HG02885 (cell line): Measurements from ENCODE around the gene BFSP1.

Source experiments
- ATAC-seq: cut with Tn5 transposase; IDR thresholded peaks from one replicate; pipeline ENCODE4 v1.9.1; 2021; ENCODE audit warnings: mild to moderate bottlenecking; ENCODE audit not compliant: unreplicated experiment, poor library complexity

BFSP1 gene

GRCh38 chr20:17469246-17470030, 61.7 kb downstream of the BFSP1 start:
- ATAC-seq = no peak

DNA sequence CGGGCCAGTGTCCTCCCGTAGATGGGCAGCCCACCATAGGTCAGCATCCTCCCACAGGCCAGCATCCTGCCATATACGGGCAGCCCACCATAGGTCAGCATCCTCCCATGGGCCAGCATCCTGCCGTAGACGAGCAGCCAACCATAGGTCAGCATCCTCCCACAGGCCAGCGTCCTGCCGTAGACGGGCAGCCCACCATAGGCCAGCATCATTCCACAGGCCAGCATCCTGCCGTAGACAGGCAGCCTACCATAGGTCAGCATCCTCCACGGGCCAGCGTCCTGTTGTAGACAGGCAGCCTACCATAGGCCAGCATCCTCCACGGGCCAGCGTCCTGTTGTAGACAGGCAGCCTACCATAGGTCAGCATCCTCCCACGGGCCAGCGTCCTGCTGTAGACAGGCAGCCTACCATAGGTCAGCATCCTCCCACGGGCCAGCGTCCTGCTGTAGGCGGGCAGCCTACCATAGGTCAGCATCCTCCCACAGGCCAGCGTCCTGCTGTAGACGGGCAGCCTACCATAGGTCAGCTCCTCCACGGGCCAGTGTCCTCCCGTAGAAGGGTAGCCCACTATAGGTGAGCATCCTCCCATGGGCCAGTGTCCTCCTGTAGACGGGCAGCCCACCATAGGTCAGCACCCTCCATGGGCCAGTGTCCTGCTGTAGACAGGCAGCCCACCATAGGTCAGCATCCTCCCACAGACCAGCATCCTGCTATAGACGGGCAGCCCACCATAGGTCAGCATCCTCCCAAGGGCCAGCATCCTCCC, 62.9 kb downstream of the BFSP1 start:
- ATAC-seq = no peak

GRCh38 chr20:17467120-17467655, 64.0 kb downstream of the BFSP1 start:
- no peak for ATAC-seq

- no peak for ATAC-seq
Measured at GRCh38 chr20:17466641-17467040, 64.5 kb downstream of the BFSP1 start.

DNA sequence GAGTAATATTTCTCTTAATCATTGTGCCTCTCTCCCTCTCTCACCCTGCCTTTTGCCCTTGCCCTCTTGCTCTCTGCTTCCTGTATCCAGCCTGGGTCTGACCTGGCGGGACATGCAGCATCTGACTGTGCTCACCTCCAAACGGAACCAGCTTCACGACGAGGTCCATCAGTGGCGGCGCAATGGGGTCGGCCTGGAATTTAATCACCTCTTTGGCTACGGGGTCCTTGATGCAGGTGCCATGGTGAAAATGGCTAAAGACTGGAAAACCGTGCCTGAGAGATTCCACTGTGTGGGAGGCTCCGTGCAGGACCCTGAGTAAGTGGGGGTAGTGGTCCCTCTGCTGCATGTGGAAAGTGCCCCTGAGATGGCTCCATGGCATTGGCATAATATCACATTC, 65.9 kb downstream of the BFSP1 start:
- ATAC-seq = no peak

DNA sequence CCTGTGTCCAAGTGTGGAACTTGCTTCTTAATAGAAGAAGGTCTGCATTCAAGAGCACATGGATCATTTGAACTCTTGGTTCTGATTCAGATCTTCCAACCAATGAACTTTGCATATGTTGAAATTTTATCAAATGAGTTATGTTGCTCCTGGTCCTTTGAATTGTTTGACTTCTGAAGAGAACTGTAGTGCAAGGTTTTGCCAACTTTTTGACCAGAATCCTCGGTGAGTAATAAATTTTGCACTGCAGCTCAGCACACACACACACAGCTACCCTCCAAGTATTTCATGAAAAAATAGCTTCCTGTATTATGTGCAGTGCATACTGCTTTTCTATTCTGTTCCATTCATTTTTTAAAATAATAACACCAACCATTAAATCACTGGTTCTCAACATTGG, 67.5 kb downstream of the BFSP1 start:
- no peak for ATAC-seq

- no peak for ATAC-seq
Measured at GRCh38 chr20:17461941-17462340, 69.2 kb downstream of the BFSP1 start.

- no peak for ATAC-seq
Measured at GRCh38 chr20:17460119-17460518, 71.1 kb downstream of the BFSP1 start.

DNA sequence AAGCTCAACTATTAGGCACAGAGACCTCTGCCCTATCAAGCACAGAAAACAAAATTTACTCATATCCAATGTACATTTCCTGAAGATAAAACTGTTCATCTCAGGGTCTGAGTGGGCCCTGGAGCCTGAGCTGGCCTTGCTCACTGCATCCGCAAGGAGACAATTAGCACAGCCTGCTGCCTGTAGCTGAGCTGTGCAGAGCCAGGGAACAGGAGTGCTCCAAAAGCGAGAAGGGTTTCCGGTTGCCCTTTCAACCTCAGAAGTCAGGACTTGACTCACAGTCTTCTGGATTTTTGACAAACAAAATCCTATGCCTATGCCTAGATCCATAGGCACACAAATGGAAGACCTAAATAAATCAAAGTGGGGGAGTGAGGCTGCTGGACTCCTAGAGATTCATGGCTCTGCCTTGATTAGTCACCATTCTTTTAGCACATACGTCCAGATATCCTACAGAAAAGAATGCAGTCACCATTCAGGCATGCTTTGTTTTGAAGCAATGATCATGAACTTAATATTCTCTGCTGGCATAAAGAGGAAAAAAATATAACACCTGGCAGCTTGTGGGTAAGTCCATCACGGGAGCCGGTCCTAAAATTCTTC, 73.5 kb downstream of the BFSP1 start:
- ATAC-seq = no peak

GRCh38 chr20:17457079-17457478, 74.1 kb downstream of the BFSP1 start:
- ATAC-seq = no peak

- ATAC-seq = no peak
Measured at GRCh38 chr20:17456279-17456678, 74.9 kb downstream of the BFSP1 start.

DNA sequence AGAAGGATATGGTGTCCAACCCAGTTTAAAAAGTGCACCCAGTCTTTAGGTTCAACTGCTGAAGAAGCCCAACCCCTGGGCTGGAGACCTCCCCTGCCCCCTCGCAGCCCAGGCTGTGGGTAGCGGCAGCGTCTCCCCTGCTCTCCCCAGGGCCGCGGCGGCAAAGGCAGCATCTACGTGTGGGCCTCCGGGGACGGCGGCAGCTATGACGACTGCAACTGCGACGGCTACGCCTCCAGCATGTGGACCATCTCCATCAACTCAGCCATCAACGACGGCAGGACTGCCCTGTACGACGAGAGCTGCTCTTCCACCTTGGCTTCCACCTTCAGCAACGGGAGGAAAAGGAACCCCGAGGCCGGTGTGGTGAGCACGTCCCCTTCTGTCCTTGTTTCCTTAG, 77.6 kb downstream of the BFSP1 start:
- no peak for ATAC-seq

- no peak for ATAC-seq
Measured at GRCh38 chr20:17452441-17452840, 78.7 kb downstream of the BFSP1 start.

GRCh38 chr20:17449031-17449430, 82.1 kb downstream of the BFSP1 start:
- ATAC-seq = no peak

- no peak for ATAC-seq
Measured at GRCh38 chr20:17448071-17448470, 83.1 kb downstream of the BFSP1 start.

GRCh38 chr20:17446171-17446570, 85.0 kb downstream of the BFSP1 start:
- ATAC-seq = no peak

DNA sequence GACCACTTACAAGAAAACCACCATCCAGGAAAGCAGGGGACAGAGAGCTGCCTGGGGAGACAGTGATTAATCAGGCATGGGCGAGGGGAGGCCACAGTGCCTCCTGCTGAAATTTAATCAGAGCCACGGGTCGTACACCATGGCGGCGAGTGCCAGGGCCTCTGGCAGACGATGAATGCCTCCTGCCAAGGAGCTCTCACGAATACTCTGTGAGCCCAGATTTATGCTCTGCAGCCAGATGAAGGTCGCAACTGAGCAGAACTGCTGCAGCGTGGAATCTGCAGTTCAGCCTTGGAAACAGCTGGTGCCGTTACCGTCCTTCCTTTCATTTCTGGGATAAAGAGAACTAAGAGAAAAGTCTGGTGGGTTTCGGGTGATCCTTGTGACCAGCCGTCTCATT, 85.6 kb downstream of the BFSP1 start:
- ATAC-seq = no peak

DNA sequence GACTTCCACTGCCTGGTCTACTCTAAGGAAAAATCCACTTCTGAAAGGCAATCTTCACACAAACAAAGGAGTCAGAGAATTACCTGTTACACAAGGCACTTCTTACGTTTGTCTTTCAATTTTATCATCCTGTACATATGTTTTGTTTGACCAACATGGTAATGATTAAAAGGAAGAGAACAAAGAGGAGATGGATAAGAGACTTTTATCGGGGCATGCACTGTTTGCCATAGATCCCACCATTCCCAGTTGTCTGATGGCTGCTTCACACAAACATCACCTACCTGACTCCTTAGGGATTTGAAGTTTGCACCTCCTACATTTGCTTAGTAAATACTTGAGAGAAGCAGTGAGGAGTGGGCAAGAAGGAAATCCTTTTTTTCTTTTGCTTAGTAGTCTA, 87.1 kb downstream of the BFSP1 start:
- ATAC-seq = no peak
